CD4-positive, alpha-beta T cell treated with Interleukin-10 for 1 hour (primary cell): ENCODE measurements around the gene ITPRIP.

ENCODE experiments used
- DNase-seq: peaks from one replicate; pipeline ENCODE4 v3.0.0-alpha.2; 2020

The ITPRIP gene

GRCh38 chr10:104274762-104275721 is 63.2 kb downstream of the ITPRIP start:
- peak; percentile 48 for DNase-seq

GRCh38 chr10:104273899-104274575 is 64.2 kb downstream of the ITPRIP start:
- DNase-seq, result no peak

GRCh38 chr10:104273286-104273685 is 65.0 kb downstream of the ITPRIP start:
- no peak for DNase-seq

GRCh38 chr10:104268713-104269645 is 69.3 kb downstream of the ITPRIP start, which contains the start of gene GSTO2:
Gene GSTO2 (plus strand): TSS chr10:104269184. CDS start chr10:104274916, 5,732 bp downstream.
- peak; percentile 99 for DNase-seq

GRCh38 chr10:104268405-104268712 is 69.9 kb downstream of the ITPRIP start:
- DNase-seq, result no peak

DNA sequence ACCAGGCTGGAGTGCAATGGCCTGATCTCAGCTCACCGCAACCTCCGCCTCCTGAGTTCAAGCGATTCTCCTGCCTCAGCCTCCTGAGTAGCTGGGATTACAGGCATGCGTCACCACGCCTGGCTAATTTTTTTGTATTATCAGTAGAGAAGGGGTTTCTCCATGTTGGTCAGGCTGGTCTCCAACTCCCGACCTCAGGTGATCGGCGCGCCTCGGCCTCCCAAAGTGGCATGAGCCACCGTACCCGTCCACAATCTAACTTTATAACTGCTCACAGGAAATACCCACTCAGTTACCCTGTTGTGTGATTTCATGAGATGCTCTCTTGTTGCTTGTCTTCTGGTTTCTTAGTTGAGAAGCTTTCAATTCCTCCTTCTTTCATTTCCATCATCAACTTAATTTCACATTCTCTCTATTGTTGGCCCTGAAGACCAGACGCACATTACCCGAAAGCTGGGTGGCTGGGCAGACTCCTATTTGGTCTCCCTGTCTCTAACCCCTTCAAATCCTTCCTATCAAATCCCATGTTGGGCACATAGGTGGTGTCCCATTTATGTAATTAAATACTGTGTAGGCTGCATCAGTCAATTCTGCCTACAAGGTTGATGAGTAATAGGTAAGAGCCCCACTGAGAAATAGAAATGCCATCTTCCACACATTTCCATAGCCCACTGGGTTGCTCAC is 70.4 kb downstream of the ITPRIP start:
- DNase-seq, result no peak

- no peak for DNase-seq
Measured at GRCh38 chr10:104264783-104265182, 73.5 kb downstream of the ITPRIP start.

GRCh38 chr10:104262055-104262454 is 76.2 kb downstream of the ITPRIP start:
- DNase-seq, result no peak

DNA sequence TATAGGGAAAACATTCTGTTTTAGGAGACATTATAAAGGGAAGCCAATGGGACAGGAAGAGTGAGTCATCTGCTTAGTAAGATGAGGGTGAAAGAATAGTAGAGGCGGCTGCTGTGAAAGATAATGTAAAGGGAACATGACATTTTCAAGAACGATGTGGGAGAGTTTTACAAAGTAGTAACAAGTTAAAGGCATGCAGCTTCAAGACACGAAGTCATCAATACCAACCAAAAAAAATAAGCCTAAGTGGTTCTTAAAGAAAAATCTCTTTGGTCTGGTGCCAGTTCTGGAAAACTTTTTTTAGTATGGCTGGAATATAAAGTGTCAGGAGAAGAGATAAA is 77.5 kb downstream of the ITPRIP start:
- no peak for DNase-seq

DNA sequence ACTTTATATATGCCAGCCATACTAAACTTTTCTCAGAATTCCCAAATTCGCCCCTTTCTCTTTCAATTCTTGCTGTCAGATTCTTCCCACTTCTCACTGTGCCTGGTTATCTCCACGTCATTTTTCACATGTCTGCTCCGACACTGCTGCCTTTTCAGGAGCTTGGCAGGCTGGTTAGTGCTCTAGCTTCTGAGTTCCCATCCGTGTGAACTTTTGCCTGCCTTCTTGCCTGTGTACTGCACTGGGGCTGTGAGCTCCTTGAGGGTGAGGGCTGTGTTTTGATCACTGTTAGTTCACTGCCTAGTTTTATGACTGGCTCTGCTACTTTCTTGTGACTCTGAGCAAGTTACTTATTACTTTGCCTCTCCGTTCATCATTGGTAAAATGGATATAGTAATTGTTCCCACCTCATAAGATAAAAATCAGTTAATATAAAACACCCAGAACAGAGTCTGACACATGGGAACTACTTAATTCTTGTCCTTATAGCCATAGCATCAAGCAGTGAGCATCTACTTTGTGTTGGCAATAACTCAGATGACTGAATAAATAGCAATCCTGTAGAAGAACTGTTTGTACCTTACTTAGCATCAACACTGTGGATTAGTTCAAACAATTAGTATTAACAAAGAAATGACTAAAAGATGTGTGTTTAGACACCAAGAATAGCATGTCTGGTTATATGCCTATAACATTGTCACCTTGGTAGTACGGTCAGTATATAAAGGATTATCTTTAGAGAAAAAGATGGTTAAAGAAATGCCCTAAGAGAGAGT is 78.1 kb downstream of the ITPRIP start:
- no peak for DNase-seq
